MM.1S (cell line): ENCODE measurements around the gene DDX25.
A peak's percentile ranks its signal among the peaks of the same experiment; 100 is the strongest.

Source experiments
- DNase-seq: peaks from one replicate; pipeline ENCODE4 v3.0.0-alpha.2; 2015
- H2AFZ ChIP-seq: fragments of 300-600 bp; sonication (generic); 2 replicates; pipeline ENCODE4 v1.6.0; 2016; ENCODE audit warnings: antibody characterized with exemption, low read length
- H3F3A ChIP-seq: fragments of 300-600 bp; sonication (generic); 2 replicates; pipeline ENCODE4 v1.6.1; 2016; ENCODE audit warnings: mild to moderate bottlenecking, antibody characterized with exemption, low read length, moderate library complexity, mixed read lengths; ENCODE audit not compliant: insufficient read depth
- H3K27ac ChIP-seq: fragments of 300-600 bp; sonication (generic); 2 replicates; pipeline ENCODE4 v1.5.1; 2016; ENCODE audit warnings: mild to moderate bottlenecking, low read length
- H3K27me3 ChIP-seq: fragments of 300-600 bp; sonication (generic); replicated peaks from 2 replicates; pipeline ENCODE4 v1.6.0; 2016; ENCODE audit warnings: low read length; ENCODE audit not compliant: insufficient read depth
- H3K36me3 ChIP-seq: fragments of 300-600 bp; sonication (generic); replicated peaks from 2 replicates; pipeline ENCODE4 v1.6.1; 2016; ENCODE audit warnings: mild to moderate bottlenecking, low read length, mixed read lengths; ENCODE audit not compliant: insufficient read depth
- H3K4me1 ChIP-seq: fragments of 300-600 bp; sonication (generic); 2 replicates; pipeline ENCODE4 v1.6.1; 2016; ENCODE audit warnings: low read length, mixed read lengths
- H3K4me2 ChIP-seq: fragments of 300-600 bp; sonication (generic); 2 replicates; pipeline ENCODE4 v1.6.0; 2016; ENCODE audit warnings: low read depth, low read length
- H3K4me3 ChIP-seq: fragments of 300-600 bp; sonication (generic); 2 replicates; pipeline ENCODE4 v1.5.1; 2016; ENCODE audit warnings: low read length, mixed read lengths
- H3K79me2 ChIP-seq: fragments of 300-600 bp; sonication (generic); 2 replicates; pipeline ENCODE4 v1.6.1; 2016; ENCODE audit warnings: mixed run types, low read length, mixed read lengths
- H3K9ac ChIP-seq: fragments of 300-600 bp; sonication (generic); 2 replicates; pipeline ENCODE4 v1.6.1; 2016; ENCODE audit warnings: low read length, mixed read lengths
- H3K9me2 ChIP-seq: fragments of 300-600 bp; sonication (generic); replicated peaks from 2 replicates; pipeline ENCODE4 v1.6.1; 2016; ENCODE audit warnings: mild to moderate bottlenecking, low read length, mixed read lengths; ENCODE audit not compliant: insufficient read depth
- H3K9me3 ChIP-seq: fragments of 300-600 bp; sonication (generic); replicated peaks from 2 replicates; pipeline ENCODE4 v1.6.1; 2016; ENCODE audit warnings: mild to moderate bottlenecking, low read length, mixed read lengths; ENCODE audit not compliant: insufficient read depth
- H4K20me1 ChIP-seq: fragments of 300-600 bp; sonication (generic); 2 replicates; pipeline ENCODE4 v1.6.1; 2016; ENCODE audit warnings: mild to moderate bottlenecking, low read length, moderate library complexity, mixed read lengths; ENCODE audit not compliant: insufficient read depth
- EZH2 ChIP-seq: fragments of 300-600 bp; sonication (generic); optimal IDR thresholded peaks from 2 replicates; pipeline ENCODE3; 2017; ENCODE audit warnings: low read depth, mild to moderate bottlenecking, antibody characterized with exemption, low read length, mixed read lengths
- EZH2phosphoT487 ChIP-seq: fragments of 300-600 bp; sonication (generic); IDR thresholded peaks from 2 replicates; pipeline ENCODE4 v1.6.1; 2018; ENCODE audit warnings: antibody characterized with exemption, low read length
- TF ChIP-seq, protein P1 (sequence below): fragments of 300-600 bp; sonication (generic); IDR thresholded peaks from 2 replicates; pipeline ENCODE4 v1.5.1; 2016; ENCODE audit warnings: antibody characterized with exemption, low read length, mixed read lengths

The DDX25 gene

GRCh38 chr11:125933030-125933813 lies 28.9 kb downstream of the DDX25 start:
- Histone ChIP-seq H3K9ac (no peak overlapping the region), H3K27ac (no peak overlapping the region), H4K20me1 (no peaks in the 10 kb centered on the region), H3K36me3 (no peaks in the 10 kb centered on the region), H3K4me1 (no peaks in the 10 kb centered on the region), H3K79me2 (no peaks in the 10 kb centered on the region), H3F3A (no peaks in the 10 kb centered on the region), H3K27me3 (no peaks in the 10 kb centered on the region), H3K4me3 (no peak overlapping the region), H3K9me3 (no peaks in the 10 kb centered on the region), H3K4me2 (no peak overlapping the region), H3K9me2 (no peaks in the 10 kb centered on the region), H2AFZ (no peak overlapping the region)
- DNase-seq = no peak
- TF ChIP-seq, protein P1, sequence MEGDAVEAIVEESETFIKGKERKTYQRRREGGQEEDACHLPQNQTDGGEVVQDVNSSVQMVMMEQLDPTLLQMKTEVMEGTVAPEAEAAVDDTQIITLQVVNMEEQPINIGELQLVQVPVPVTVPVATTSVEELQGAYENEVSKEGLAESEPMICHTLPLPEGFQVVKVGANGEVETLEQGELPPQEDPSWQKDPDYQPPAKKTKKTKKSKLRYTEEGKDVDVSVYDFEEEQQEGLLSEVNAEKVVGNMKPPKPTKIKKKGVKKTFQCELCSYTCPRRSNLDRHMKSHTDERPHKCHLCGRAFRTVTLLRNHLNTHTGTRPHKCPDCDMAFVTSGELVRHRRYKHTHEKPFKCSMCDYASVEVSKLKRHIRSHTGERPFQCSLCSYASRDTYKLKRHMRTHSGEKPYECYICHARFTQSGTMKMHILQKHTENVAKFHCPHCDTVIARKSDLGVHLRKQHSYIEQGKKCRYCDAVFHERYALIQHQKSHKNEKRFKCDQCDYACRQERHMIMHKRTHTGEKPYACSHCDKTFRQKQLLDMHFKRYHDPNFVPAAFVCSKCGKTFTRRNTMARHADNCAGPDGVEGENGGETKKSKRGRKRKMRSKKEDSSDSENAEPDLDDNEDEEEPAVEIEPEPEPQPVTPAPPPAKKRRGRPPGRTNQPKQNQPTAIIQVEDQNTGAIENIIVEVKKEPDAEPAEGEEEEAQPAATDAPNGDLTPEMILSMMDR = no peak

GRCh38 chr11:125934473-125934872 lies 30.2 kb downstream of the DDX25 start:
- H3K9me3 ChIP-seq = no peaks in the 10 kb centered on the region

GRCh38 chr11:125935056-125935455 lies 30.7 kb downstream of the DDX25 start:
- TF ChIP-seq EZH2phosphoT487 (no peak), EZH2 (no peak)
- TF ChIP-seq, protein P1 = peak; percentile 19
- no peak overlapping the region for H3K4me2 ChIP-seq
- no peak overlapping the region for H3K9ac ChIP-seq
- no peaks in the 10 kb centered on the region for H3K4me1 ChIP-seq
- H4K20me1 ChIP-seq = no peaks in the 10 kb centered on the region
- H3K27me3 ChIP-seq = no peaks in the 10 kb centered on the region
- H2AFZ ChIP-seq = 0 out of 2 replicates have a peak overlapping the region, but pooled peaks have one; percentile 7
- H3K79me2 ChIP-seq = no peaks in the 10 kb centered on the region
- H3K9me2 ChIP-seq = no peaks in the 10 kb centered on the region
- H3K9me3 ChIP-seq = no peaks in the 10 kb centered on the region
- DNase-seq = no peak
- no peak overlapping the region for H3K27ac ChIP-seq
- H3F3A ChIP-seq = no peaks in the 10 kb centered on the region
- H3K36me3 ChIP-seq = no peaks in the 10 kb centered on the region
- no peak overlapping the region for H3K4me3 ChIP-seq

More at GRCh38 chr11:125934473-125934872, 30.2 kb downstream of the DDX25 start:
- Histone ChIP-seq H3K4me1 (no peaks in the 10 kb centered on the region), H2AFZ (no peak overlapping the region), H4K20me1 (no peaks in the 10 kb centered on the region), H3K27ac (no peak overlapping the region), H3K9me2 (no peaks in the 10 kb centered on the region), H3K9ac (no peak overlapping the region), H3K36me3 (no peaks in the 10 kb centered on the region), H3K4me3 (no peak overlapping the region), H3F3A (no peaks in the 10 kb centered on the region), H3K79me2 (no peaks in the 10 kb centered on the region), H3K27me3 (no peaks in the 10 kb centered on the region), H3K4me2 (no peak overlapping the region)
- no peak for DNase-seq
- TF ChIP-seq, protein P1 = no peak
